MM.1S (cell line): ENCODE data around the gene GRIK2.

Source experiments
- DNase-seq: peaks from one replicate; pipeline ENCODE4 v3.0.0-alpha.2; 2015
- H2AFZ ChIP-seq: fragments of 300-600 bp; sonication (generic); 2 replicates; pipeline ENCODE4 v1.6.0; 2016; ENCODE audit warnings: antibody characterized with exemption, low read length
- H3F3A ChIP-seq: fragments of 300-600 bp; sonication (generic); 2 replicates; pipeline ENCODE4 v1.6.1; 2016; ENCODE audit warnings: mild to moderate bottlenecking, antibody characterized with exemption, low read length, moderate library complexity, mixed read lengths; ENCODE audit not compliant: insufficient read depth
- H3K27ac ChIP-seq: fragments of 300-600 bp; sonication (generic); 2 replicates; pipeline ENCODE4 v1.5.1; 2016; ENCODE audit warnings: mild to moderate bottlenecking, low read length
- H3K27me3 ChIP-seq: fragments of 300-600 bp; sonication (generic); replicated peaks from 2 replicates; pipeline ENCODE4 v1.6.0; 2016; ENCODE audit warnings: low read length; ENCODE audit not compliant: insufficient read depth
- H3K36me3 ChIP-seq: fragments of 300-600 bp; sonication (generic); replicated peaks from 2 replicates; pipeline ENCODE4 v1.6.1; 2016; ENCODE audit warnings: mild to moderate bottlenecking, low read length, mixed read lengths; ENCODE audit not compliant: insufficient read depth
- H3K4me1 ChIP-seq: fragments of 300-600 bp; sonication (generic); 2 replicates; pipeline ENCODE4 v1.6.1; 2016; ENCODE audit warnings: low read length, mixed read lengths
- H3K4me2 ChIP-seq: fragments of 300-600 bp; sonication (generic); 2 replicates; pipeline ENCODE4 v1.6.0; 2016; ENCODE audit warnings: low read depth, low read length
- H3K4me3 ChIP-seq: fragments of 300-600 bp; sonication (generic); 2 replicates; pipeline ENCODE4 v1.5.1; 2016; ENCODE audit warnings: low read length, mixed read lengths
- H3K79me2 ChIP-seq: fragments of 300-600 bp; sonication (generic); 2 replicates; pipeline ENCODE4 v1.6.1; 2016; ENCODE audit warnings: mixed run types, low read length, mixed read lengths
- H3K9ac ChIP-seq: fragments of 300-600 bp; sonication (generic); 2 replicates; pipeline ENCODE4 v1.6.1; 2016; ENCODE audit warnings: low read length, mixed read lengths
- H3K9me2 ChIP-seq: fragments of 300-600 bp; sonication (generic); replicated peaks from 2 replicates; pipeline ENCODE4 v1.6.1; 2016; ENCODE audit warnings: mild to moderate bottlenecking, low read length, mixed read lengths; ENCODE audit not compliant: insufficient read depth
- H3K9me3 ChIP-seq: fragments of 300-600 bp; sonication (generic); replicated peaks from 2 replicates; pipeline ENCODE4 v1.6.1; 2016; ENCODE audit warnings: mild to moderate bottlenecking, low read length, mixed read lengths; ENCODE audit not compliant: insufficient read depth
- H4K20me1 ChIP-seq: fragments of 300-600 bp; sonication (generic); 2 replicates; pipeline ENCODE4 v1.6.1; 2016; ENCODE audit warnings: mild to moderate bottlenecking, low read length, moderate library complexity, mixed read lengths; ENCODE audit not compliant: insufficient read depth
- CTCF ChIP-seq: fragments of 300-600 bp; sonication (generic); IDR thresholded peaks from 2 replicates; pipeline ENCODE4 v1.5.1; 2016; ENCODE audit warnings: antibody characterized with exemption, low read length, mixed read lengths
- EZH2 ChIP-seq: fragments of 300-600 bp; sonication (generic); optimal IDR thresholded peaks from 2 replicates; pipeline ENCODE3; 2017; ENCODE audit warnings: low read depth, mild to moderate bottlenecking, antibody characterized with exemption, low read length, mixed read lengths
- EZH2phosphoT487 ChIP-seq: fragments of 300-600 bp; sonication (generic); IDR thresholded peaks from 2 replicates; pipeline ENCODE4 v1.6.1; 2018; ENCODE audit warnings: antibody characterized with exemption, low read length

GRIK2 gene

GRCh38 chr6:101689156-101689555 lies 295.6 kb downstream of the GRIK2 start:
- DNase-seq: no peak
- H3K4me3 ChIP-seq: no peak overlapping the region
- no peak overlapping the region for H3K27ac ChIP-seq
- no peak overlapping the region for H3K9ac ChIP-seq
- no peak overlapping the region for H2AFZ ChIP-seq
- no peaks in the 10 kb centered on the region for H3K4me1 ChIP-seq
- TF ChIP-seq CTCF: no peak
- TF ChIP-seq EZH2: no peak
- no peak for TF ChIP-seq EZH2phosphoT487
- no peaks in the 10 kb centered on the region for H3F3A ChIP-seq
- no peaks in the 10 kb centered on the region for H3K36me3 ChIP-seq
- H3K79me2 ChIP-seq: no peaks in the 10 kb centered on the region
- no peak overlapping the region for H3K4me2 ChIP-seq
- no peaks in the 10 kb centered on the region for H4K20me1 ChIP-seq
- H3K9me3 ChIP-seq: no peaks in the 10 kb centered on the region
- H3K27me3 ChIP-seq: no peaks in the 10 kb centered on the region
- H3K9me2 ChIP-seq: no peaks in the 10 kb centered on the region

GRCh38 chr6:101689695-101690094 lies 296.2 kb downstream of the GRIK2 start:
- H3K36me3 ChIP-seq: no peaks in the 10 kb centered on the region
- no peak overlapping the region for H3K4me3 ChIP-seq
- no peaks in the 10 kb centered on the region for H3K9me2 ChIP-seq
- no peaks in the 10 kb centered on the region for H3K27me3 ChIP-seq
- H4K20me1 ChIP-seq: no peaks in the 10 kb centered on the region
- no peak overlapping the region for H3K27ac ChIP-seq
- H3K4me2 ChIP-seq: no peak overlapping the region
- H3K9me3 ChIP-seq: no peaks in the 10 kb centered on the region
- H2AFZ ChIP-seq: no peak overlapping the region
- DNase-seq: no peak
- H3F3A ChIP-seq: no peaks in the 10 kb centered on the region
- no peak overlapping the region for H3K9ac ChIP-seq
- no peaks in the 10 kb centered on the region for H3K4me1 ChIP-seq
- H3K79me2 ChIP-seq: no peaks in the 10 kb centered on the region
- TF ChIP-seq EZH2phosphoT487 (no peak), EZH2 (no peak), CTCF (no peak)

GRCh38 chr6:101700655-101701054 lies 307.1 kb downstream of the GRIK2 start:
- Histone ChIP-seq H2AFZ (no peak overlapping the region), H3K4me2 (no peak overlapping the region), H3K9me3 (no peaks in the 10 kb centered on the region)

More at GRCh38 chr6:101700655-101701054, 307.1 kb downstream of the GRIK2 start:
- Histone ChIP-seq H3K9ac (no peak overlapping the region), H3K79me2 (no peaks in the 10 kb centered on the region), H3K27me3 (no peaks in the 10 kb centered on the region), H3K36me3 (no peaks in the 10 kb centered on the region), H3K4me3 (no peak overlapping the region), H3K27ac (no peak overlapping the region), H3F3A (no peaks in the 10 kb centered on the region), H3K4me1 (no peaks in the 10 kb centered on the region), H3K9me2 (no peaks in the 10 kb centered on the region), H4K20me1 (no peaks in the 10 kb centered on the region)
- no peak for DNase-seq
- TF ChIP-seq EZH2phosphoT487 (no peak), EZH2 (no peak), CTCF (no peak)
